ENCODE results near the gene UTP4.

UTP4 gene

GRCh38 chr16:69180011-69180338 is 47.5 kb downstream of the UTP4 start:
- DNase-seq, result no peak

- no peak for DNase-seq
Measured at GRCh38 chr16:69182730-69183416, 50.4 kb downstream of the UTP4 start.

- peak; percentile 86 for DNase-seq
Measured at GRCh38 chr16:69186642-69187445, 54.4 kb downstream of the UTP4 start, which contains the start of gene SNTB2. Gene SNTB2 (plus strand): TSS chr16:69187164. CDS start chr16:69187167, 3 bp downstream.

GRCh38 chr16:69187446-69188235 is 55.2 kb downstream of the UTP4 start:
- DNase-seq, result peak; percentile 44

DNA sequence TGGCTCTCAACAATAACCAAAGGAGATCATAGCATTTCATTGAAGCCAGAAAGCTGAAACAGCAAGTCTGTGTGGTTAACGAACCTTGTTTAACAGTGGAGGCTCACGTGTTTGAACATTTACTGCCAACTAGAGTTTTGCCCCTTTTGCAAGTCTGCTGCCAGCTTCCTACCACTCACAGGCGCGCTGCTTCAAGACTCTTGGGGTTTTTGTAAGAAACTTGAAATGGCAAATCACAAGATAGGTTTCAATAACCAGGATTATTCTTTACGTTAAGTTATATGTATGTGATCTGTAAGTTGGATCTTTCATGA is 55.7 kb downstream of the UTP4 start:
- no peak for DNase-seq

DNA sequence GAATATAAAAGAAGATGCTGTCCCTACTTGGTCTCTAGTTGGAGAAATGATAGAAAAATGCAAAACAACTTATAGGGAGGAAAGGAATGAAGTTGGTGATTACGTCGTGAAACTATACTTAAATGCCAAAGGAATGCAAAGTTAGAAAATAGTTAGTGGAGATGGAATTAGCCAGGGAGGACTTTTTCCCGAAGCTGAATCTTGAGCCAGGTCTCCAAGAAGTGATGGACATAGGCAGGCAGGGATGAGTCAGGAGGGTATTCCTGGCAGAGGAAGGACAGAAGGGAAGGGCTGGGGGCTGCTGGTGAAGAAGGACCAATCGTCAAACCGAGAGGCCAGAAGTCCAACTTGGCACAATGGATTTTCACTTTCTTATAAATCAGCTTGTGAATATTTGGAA is 56.3 kb downstream of the UTP4 start:
- DNase-seq, result no peak

GRCh38 chr16:69190046-69190588 is 57.7 kb downstream of the UTP4 start:
- no peak for DNase-seq

DNA sequence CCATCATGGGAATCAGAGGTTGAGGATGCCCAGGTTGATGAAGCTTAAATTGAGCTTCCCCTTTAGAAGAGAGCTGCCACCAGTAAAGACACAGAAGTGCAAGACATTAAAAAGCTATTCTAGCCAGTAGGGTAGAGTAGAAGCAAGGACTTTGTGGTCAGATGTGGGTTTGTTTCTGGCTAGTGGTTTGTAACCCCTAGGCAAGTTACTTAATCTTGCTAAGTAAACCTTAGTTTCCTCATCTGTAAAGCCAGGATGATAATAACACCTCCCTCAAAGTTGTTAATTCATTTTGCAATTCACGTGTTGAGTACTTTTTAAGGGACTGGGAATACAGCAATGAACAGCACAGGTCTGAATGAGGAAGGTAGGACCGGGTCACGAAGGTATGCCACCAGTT is 58.1 kb downstream of the UTP4 start:
- DNase-seq, result no peak

DNA sequence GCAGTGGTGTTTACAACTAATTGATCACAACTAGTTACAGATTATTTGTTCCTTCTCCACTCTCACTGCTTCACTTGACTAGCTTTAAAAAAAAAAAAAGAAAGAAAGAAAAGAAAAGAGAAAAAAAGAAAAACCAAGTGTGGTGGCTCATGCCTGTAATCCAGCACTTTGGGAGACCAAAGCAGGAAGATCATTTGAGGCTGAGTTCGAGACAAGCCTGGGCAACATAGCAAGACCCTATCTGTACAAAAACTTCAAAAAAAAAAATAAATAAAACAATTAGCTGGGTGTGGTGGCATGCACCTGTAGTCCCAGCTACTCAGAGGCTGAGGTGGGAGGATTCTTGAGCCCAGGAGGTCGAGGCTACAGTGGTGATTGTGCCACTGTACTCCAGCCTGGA is 58.7 kb downstream of the UTP4 start:
- DNase-seq, result no peak

- no peak for DNase-seq
Measured at GRCh38 chr16:69193855-69194254, 61.4 kb downstream of the UTP4 start.

DNA sequence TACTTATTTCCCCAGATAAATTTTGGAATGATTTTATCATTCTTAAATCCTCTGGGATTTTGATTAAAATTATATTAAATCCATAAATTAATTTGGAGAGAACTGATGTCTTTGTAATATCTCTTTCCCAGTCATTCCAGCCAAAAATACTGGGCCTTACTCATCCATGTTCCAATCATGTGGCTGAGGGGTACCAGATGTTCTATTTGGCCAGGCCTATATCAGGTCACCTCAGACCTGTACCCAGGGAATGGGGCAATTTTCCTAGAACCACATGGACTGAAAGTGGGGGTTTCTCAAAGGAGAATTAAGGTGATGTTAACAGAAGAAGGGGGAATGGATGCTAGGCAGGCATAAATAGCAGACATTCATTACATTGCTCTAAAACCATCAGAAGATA is 62.0 kb downstream of the UTP4 start:
- no peak for DNase-seq

DNA sequence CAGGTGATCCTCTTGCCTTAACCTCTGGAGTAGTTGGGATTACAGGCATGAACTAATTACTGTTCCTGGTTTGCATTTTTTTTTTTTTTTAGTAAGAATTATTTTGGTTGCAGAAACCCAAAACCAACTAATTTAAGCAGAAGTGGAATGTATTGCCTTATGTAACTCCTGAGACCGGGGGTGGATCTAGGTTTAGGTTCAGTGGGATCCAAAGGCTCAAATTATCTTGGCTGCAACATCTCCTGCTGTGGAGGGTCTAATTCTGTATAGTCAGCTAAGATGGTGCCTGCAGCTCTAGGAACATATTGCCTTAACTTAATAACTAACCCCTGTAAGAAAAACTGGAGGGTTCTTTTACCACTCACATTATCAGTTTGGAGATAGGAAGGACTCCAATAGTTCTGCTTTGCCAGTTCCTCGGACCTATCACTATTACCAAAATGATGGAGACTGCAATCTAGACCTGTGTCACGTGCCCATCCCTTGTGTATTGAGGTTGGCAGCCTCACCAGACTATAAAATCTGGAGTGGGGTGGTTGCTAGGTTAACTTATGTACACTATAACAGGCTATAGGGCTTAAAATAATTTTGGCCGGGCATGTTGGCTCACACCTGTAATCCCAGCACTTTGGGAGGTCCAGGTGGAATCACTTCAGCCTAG is 63.0 kb downstream of the UTP4 start:
- DNase-seq, result no peak

- DNase-seq, result no peak
Measured at GRCh38 chr16:69197573-69197972, 65.1 kb downstream of the UTP4 start.

GRCh38 chr16:69199382-69199781 is 66.9 kb downstream of the UTP4 start:
- DNase-seq, result no peak

DNA sequence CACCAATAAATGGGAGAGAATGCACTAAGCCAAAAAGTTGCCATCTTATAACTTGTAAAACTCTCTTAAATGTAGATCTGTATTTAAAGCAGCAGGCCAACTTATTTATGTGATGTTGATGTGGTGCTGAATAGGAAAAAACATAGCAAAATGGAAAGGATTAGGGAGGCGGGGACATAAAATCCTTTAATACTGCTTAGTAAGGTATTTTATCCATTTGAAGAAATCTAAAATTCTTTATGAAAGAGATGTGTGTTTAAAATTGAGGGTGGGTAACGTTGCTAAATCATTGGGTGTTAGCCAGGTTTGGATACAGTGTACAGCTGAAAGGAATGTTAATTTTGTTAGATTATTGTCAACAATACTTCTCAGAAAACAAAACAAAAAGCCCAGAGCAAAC is 68.8 kb downstream of the UTP4 start:
- no peak for DNase-seq

GRCh38 chr16:69201787-69202186 is 69.3 kb downstream of the UTP4 start:
- DNase-seq, result no peak

GRCh38 chr16:69204172-69204571 is 71.7 kb downstream of the UTP4 start:
- no peak for DNase-seq

DNA sequence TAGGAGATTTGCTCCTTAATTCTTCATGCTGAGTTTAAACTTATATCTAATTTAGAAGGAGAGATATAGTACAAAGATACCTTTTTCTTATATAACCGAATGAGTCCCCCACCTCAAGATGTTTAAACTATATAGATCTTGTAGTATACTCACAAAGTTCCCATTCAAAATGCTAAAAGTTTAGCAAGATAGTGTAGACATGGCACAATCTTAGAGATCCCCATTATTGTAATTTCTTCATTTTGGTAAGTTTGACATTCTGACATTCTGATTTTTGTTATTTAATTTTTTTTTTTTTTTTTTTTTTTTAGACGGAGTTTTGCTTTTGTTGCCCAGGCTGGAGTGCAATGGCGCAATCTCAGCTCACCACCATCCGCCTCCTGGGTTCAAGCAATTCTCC is 77.3 kb downstream of the UTP4 start:
- DNase-seq, result no peak

DNA sequence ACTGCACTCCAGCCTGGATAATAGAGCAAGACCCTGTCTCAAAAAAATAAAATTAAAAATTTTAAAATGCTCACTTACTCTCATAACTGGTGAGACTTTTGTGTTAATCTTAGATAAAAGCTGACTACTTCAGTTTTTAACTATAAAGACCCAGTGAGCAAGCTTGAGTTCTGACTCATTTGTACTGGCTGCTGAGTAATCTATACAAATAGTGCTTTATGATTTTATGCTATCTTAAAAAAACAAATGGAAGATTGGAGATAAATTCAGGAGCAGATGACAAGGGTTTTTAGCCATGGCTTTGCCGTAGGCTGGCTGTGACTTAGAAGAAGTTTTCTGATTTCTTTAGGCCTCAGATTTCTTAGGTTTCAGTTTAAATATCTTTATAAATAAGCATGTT is 85.0 kb downstream of the UTP4 start:
- no peak for DNase-seq
